IPS-15b (cell line): ENCODE measurements around the gene PLCH1.

Experiments
- H3K27me3 ChIP-seq: one replicate; pipeline ENCODE4 v1.6.1; 2013; ENCODE audit warnings: low read length; ENCODE audit not compliant: control insufficient read depth, insufficient read depth
- H3K36me3 ChIP-seq: one replicate; pipeline ENCODE4 v1.6.1; 2013; ENCODE audit warnings: low read length; ENCODE audit not compliant: control insufficient read depth, insufficient read depth
- H3K4me1 ChIP-seq: one replicate; pipeline ENCODE4 v1.6.1; 2013; ENCODE audit warnings: mild to moderate bottlenecking, low read length; ENCODE audit not compliant: control insufficient read depth, insufficient read depth
- H3K4me3 ChIP-seq: one replicate; pipeline ENCODE4 v1.5.1; 2013; ENCODE audit warnings: low read depth, low read length
- H3K9ac ChIP-seq: one replicate; pipeline ENCODE4 v1.6.1; 2013; ENCODE audit warnings: low read depth, mild to moderate bottlenecking, low read length
- H3K9me3 ChIP-seq: one replicate; pipeline ENCODE4 v1.6.1; 2013; ENCODE audit warnings: mild to moderate bottlenecking, low read length; ENCODE audit not compliant: control insufficient read depth, insufficient read depth

PLCH1 gene

DNA sequence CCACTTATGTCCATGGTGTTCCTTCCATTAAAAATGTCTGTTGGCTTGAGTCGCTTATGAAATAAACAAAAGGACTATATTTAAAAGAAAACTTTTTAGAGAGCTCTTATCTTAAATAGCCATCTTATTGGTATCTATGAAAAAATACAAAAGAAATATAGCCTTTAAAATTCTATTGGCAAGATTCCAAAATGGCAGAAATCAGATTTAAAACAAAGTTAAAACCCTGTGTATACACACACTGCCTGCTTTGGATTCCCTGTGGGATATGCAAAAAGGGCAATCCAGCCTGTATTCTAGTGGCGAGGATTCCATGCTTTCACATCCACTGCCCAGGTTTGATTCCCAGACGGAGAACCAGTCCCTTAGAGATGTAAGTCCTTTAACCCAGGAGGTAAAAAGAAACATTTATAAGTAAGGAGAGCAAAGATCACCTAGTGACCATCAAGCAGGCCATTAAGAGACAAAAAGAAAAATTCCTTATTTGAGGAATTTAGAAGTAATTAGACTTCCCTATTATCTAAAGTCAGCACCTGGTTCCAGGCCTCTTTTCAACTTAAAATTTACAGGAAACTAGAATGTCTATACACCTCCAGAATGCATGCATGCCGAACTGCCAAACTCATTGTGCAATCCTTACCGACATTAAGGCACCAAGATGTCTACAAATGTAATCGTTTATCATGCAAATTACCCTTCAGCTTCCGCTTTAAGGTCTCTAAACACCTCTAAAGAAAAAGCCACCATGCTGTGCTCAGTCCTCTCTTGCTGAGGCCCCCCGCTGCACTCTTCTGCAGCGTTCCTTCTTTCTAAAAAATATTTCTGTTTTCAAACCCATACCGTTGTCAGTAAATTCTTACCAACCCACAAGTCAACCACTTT lies 381.8 kb downstream of the PLCH1 start:
- Histone ChIP-seq H3K9ac (no peak overlapping the region), H3K36me3 (no peaks in the 10 kb centered on the region), H3K4me1 (peaks cover 44% of the 10 kb centered on the region), H3K4me3 (no peak overlapping the region), H3K27me3 (peaks cover 7% of the 10 kb centered on the region), H3K9me3 (no peaks in the 10 kb centered on the region)

DNA sequence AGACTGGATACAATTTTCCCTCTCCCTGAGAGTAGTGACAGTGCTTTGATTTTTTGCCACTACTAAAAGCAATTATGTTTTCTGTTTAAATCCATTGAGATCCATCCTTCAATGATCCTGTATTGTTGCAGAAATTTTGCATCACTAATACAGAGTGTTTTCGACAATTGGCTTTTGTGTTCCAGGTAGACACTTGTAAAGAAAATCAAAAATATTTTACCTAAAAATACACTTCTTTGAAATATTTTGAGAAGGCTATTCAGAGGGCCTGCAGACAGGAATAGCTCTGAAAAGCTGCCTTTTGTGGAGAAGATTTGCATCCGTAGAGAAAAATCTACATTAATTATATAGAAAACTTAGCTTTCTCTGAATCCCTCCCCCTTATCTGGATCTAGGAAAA lies 384.6 kb downstream of the PLCH1 start:
- H3K9me3 ChIP-seq: no peaks in the 10 kb centered on the region
- H3K36me3 ChIP-seq: no peaks in the 10 kb centered on the region
- H3K9ac ChIP-seq: no peak overlapping the region
- peaks cover 31% of the 10 kb centered on the region for H3K4me1 ChIP-seq
- H3K27me3 ChIP-seq: peaks cover 7% of the 10 kb centered on the region
- no peak overlapping the region for H3K4me3 ChIP-seq

DNA sequence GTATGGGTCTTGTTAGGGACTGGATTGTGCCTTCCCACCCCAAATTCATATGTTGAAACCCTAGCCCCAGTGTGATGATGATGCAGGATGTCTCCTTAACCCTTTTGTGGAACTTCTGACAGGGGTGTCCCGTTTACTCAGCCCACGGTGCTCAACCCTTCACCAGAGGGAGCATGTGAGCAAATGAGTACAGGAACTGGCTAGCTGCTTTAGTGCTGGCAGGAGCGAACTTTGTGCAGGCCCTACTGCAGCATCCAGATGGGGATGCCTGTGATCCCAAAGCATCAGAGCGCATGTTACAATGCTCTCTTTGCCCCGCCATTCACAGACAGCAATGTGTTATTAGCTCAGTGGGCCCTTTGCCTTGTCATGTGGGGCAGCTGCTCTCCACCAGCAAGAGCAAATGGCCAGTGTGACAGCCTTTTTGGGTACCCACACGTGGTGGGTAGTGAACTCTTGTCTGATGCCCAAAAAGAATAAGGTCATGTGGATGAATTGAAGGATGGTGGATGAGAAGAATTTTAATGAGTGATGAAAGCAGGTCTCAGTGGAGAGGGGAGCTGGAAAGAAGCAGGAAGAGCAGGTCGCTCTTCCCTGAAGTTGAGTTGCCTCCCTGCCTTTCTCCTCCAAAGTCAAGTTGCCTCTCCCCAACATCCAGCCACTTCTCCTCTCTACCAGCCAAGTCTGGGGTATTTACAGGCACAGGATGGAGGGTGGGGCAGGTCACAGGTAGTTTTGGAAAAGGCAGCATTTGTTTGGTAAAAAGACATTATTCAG lies 388.1 kb downstream of the PLCH1 start:
- no peak overlapping the region for H3K9ac ChIP-seq
- H3K9me3 ChIP-seq: no peaks in the 10 kb centered on the region
- no peak overlapping the region for H3K4me3 ChIP-seq
- no peaks in the 10 kb centered on the region for H3K36me3 ChIP-seq
- peaks cover 7% of the 10 kb centered on the region for H3K27me3 ChIP-seq
- peaks cover 11% of the 10 kb centered on the region for H3K4me1 ChIP-seq

DNA sequence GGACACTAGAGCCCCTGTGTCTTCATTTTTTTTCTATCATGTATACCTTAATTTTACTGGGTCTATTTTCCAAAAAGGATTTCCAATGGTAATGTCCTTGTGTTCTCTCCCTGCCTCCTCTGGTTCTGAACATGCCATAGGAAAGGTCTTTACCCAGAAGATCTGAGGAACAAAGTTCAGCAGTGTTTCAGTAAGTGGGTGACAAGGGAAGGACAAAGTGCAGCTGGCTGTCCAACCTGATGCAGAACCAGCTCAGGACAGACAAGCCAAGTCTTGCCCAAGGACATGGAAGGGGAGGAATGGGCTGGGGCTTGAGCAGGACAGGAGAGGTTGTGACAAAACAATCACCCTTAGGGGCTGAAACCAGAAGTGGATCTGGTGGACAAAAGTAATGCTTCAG lies 390.2 kb downstream of the PLCH1 start:
- H3K9ac ChIP-seq: no peak overlapping the region
- H3K4me3 ChIP-seq: no peak overlapping the region
- no peaks in the 10 kb centered on the region for H3K36me3 ChIP-seq
- H3K9me3 ChIP-seq: no peaks in the 10 kb centered on the region
- no peaks in the 10 kb centered on the region for H3K27me3 ChIP-seq
- H3K4me1 ChIP-seq: no peaks in the 10 kb centered on the region

DNA sequence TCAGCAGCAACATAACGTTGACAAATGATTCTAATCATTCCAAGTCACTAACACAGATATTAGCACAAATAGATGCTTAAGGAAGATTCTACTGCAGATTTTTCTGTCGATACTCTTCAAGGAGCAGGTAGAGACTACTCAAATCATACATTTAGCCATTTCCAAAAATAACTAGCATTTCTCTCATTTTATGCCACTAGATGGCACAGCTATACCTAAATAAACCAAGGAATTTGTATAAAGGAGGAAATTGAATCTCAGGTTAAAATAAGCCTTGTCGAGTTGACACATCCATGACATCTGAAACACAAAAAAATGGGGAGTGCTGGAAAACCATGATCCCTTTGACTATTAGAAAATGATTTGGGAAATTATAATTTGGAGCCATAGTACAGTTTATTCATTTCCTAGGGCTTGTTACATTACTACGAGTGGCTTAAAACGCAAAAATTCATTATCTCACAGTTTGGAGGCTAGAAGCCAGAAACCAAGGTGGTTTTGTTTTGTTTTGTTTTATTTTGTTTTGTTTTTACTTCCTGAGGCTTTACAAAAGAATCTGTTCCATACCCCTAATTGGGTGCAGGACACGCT lies 391.9 kb downstream of the PLCH1 start:
- Histone ChIP-seq H3K4me1 (no peaks in the 10 kb centered on the region), H3K9me3 (no peaks in the 10 kb centered on the region), H3K4me3 (no peak overlapping the region), H3K36me3 (no peaks in the 10 kb centered on the region), H3K9ac (no peak overlapping the region), H3K27me3 (no peaks in the 10 kb centered on the region)

DNA sequence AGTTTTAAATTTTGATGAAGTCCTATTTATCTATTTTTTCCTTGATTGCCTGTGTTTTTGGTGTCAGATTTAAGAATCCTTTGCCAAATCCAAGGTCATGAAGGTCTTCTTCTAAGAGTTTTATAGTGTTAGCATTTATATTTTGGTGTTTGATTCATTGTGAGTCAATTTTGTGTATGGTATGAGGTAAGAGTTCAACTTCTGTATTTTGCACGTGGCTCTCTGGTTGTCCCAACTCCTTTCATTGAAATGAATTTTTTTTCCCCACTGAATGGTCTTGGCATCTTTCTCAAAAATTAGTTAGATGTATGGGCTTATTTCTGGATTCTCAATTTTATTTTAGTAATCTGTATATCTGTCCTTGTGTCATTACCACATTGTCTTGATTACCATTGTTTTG lies 394.3 kb downstream of the PLCH1 start:
- H3K4me1 ChIP-seq: no peaks in the 10 kb centered on the region
- H3K9me3 ChIP-seq: no peaks in the 10 kb centered on the region
- no peaks in the 10 kb centered on the region for H3K27me3 ChIP-seq
- H3K9ac ChIP-seq: no peak overlapping the region
- H3K36me3 ChIP-seq: no peaks in the 10 kb centered on the region
- H3K4me3 ChIP-seq: no peak overlapping the region

DNA sequence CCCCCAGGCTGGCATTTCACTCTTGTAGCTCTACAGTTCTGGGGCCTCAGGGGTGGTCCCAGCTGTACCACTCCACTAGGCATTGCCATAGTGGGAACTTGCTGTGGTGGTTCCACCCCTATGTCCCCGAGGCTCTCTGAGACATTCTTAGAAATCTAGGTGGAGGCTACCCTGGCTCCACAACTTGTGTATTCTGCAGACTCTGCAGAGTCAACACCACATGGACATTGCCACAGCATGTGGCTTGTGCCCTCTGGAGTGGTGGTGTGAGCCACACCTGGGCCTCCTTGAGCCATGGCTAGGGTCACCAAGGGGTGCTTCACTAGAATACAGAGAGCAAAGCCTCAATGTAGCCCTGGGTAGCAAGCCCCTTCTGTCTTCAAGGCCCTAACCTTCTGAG lies 397.0 kb downstream of the PLCH1 start:
- no peaks in the 10 kb centered on the region for H3K9me3 ChIP-seq
- H3K36me3 ChIP-seq: no peaks in the 10 kb centered on the region
- H3K27me3 ChIP-seq: no peaks in the 10 kb centered on the region

DNA sequence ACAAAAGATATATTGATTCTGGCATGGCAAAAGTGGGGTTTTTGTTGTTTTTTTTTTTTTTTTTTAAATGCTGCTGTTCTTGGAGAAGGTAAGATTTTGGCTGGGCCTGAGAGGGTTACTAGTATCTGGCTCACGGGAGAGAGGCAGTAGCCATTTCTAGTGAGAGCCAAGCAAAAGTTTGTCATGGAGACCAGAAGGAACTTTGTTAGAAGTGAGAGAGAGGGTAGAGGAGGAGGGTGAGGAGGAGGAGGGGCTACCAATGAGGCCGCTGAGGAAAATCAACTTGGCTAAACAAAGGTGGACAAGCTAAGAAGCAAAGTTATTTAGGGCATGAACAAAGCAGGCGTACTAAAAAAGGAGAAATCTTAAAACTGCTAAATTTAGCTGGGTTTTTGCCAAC lies 402.5 kb downstream of the PLCH1 start:
- no peak overlapping the region for H3K4me3 ChIP-seq
- H3K4me1 ChIP-seq: peaks cover 6% of the 10 kb centered on the region
- H3K36me3 ChIP-seq: no peaks in the 10 kb centered on the region
- no peaks in the 10 kb centered on the region for H3K9me3 ChIP-seq
- H3K27me3 ChIP-seq: no peaks in the 10 kb centered on the region
- no peak overlapping the region for H3K9ac ChIP-seq

More for the DNA sequence above, 397.0 kb downstream of the PLCH1 start:
- H3K4me3 ChIP-seq: no peak overlapping the region
- H3K4me1 ChIP-seq: no peaks in the 10 kb centered on the region
- H3K9ac ChIP-seq: no peak overlapping the region

DNA sequence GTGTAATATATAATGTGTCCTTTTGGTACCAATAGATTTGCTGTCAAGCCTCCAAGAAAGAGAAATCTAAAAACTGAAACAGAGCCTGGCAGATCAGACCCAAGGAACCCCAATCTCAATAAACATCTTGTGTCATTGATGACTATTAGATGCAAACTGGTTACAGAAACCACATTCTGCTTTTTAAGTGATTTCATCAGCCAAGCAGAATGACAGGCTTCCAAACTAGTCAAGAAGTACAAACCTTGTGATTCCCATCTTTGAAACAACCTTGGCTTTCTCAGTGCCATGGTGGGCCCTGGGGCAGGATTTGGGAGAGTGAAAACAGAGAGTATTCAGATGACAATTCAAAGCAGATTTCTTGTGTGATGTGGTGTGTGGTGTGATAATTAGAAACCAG lies 405.8 kb downstream of the PLCH1 start:
- Histone ChIP-seq H3K27me3 (no peaks in the 10 kb centered on the region), H3K9ac (no peak overlapping the region), H3K4me1 (peaks cover 6% of the 10 kb centered on the region), H3K9me3 (no peaks in the 10 kb centered on the region), H3K36me3 (no peaks in the 10 kb centered on the region), H3K4me3 (no peak overlapping the region)

DNA sequence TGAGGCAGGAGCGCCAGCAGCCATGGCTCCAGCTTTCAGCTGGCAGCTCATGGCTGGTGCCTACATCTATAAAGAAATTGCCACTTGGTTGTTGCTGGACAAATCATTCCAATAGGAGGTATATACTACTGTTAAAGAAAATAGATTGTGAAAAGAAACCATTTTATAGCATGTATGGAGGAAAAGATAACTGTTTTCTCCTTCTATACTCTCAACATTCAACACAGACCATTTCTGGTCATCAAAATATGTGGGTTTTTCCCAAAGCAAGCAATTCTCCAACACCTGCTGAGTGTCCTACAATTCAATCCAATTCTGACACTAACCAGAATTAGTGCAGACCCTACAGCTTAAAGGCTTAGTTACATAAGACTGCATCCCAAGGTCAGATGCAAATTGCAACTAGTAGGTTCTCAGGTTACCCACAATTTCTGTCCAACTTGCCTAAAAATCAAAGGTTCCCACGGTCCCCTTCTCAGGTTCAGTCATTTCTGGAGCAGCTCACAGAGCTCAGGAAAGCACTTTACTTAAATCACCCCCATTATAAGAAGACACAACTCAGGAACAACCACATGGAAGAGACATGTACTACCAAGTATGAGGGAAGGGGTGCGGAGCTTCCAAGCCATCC lies 409.0 kb downstream of the PLCH1 start:
- Histone ChIP-seq H3K4me1 (no peaks in the 10 kb centered on the region), H3K9me3 (no peaks in the 10 kb centered on the region), H3K27me3 (no peaks in the 10 kb centered on the region), H3K36me3 (no peaks in the 10 kb centered on the region), H3K4me3 (no peak overlapping the region), H3K9ac (no peak overlapping the region)

DNA sequence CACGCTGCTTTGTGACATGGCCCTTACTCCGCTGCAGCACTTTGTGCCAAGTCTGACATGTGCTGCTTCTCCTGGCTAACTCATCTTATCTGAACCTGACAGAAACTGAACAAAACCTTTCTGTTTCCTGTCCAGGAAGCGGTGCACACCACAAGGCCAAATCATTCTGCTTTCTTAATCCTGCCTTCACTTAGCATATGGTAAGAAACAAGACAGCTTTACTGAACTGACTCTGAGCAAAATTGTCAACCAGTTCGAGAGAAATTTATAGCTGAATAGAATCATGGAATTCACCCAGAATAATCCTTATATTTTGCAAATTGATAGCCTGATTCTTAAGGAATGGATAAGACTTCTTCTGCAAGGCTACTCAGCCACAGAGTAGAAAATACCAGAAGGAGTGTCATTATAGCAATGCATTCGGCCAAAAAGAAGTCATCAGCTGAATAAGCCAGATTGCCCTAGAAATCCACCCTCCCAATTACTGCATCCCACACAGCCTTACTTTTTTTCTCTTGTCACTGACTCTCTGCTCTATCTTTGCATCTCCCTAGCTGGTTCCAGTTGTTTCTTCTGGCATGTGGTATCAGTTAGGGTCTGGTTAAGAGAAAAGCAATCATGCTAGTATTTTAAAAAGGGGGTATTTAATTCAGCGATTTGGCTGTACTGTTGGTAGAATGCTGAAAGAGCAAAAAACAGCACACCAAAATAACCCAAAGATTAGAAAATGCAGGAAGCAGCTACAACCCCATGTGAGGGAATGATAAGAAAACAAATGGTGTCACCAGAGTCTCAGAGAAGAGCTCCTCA lies 409.8 kb downstream of the PLCH1 start:
- H3K9ac ChIP-seq: no peak overlapping the region

More for the DNA sequence above, 409.8 kb downstream of the PLCH1 start:
- H3K4me3 ChIP-seq: no peak overlapping the region
- no peaks in the 10 kb centered on the region for H3K4me1 ChIP-seq
- H3K36me3 ChIP-seq: no peaks in the 10 kb centered on the region
- no peaks in the 10 kb centered on the region for H3K9me3 ChIP-seq
- no peaks in the 10 kb centered on the region for H3K27me3 ChIP-seq
